NCI-H2081 treated with DMSO at 0.1 percent for 48 hours (cell line): Measurements from ENCODE around the gene MAFF.

Experiments used
- DNase-seq: peaks from one replicate; lab custom pipeline; 2025; lab: John Stamatoyannopoulos, UW

Gene MAFF

GRCh38 chr22:38204784-38205183 is 3.0 kb downstream of the MAFF start:
- no peak for DNase-seq

- no peak for DNase-seq
Measured at GRCh38 chr22:38205261-38206128, 3.7 kb downstream of the MAFF start.

- no peak for DNase-seq
Measured at GRCh38 chr22:38207898-38208432, 6.2 kb downstream of the MAFF start.

- DNase-seq, result no peak
Measured at GRCh38 chr22:38208551-38208968, 6.8 kb downstream of the MAFF start.

- no peak for DNase-seq
Measured at GRCh38 chr22:38211556-38211955, 9.8 kb downstream of the MAFF start.

- no peak for DNase-seq
Measured at GRCh38 chr22:38212442-38212841, 10.6 kb downstream of the MAFF start.

- DNase-seq, result no peak
Measured at GRCh38 chr22:38213319-38213989, 11.7 kb downstream of the MAFF start.

- no peak for DNase-seq
Measured at GRCh38 chr22:38213990-38214301, 12.2 kb downstream of the MAFF start.

GRCh38 chr22:38214302-38215056 is 12.7 kb downstream of the MAFF start:
- DNase-seq, result no peak

- no peak for DNase-seq
Measured at GRCh38 chr22:38215156-38216038, 13.6 kb downstream of the MAFF start.

- no peak for DNase-seq
Measured at GRCh38 chr22:38218661-38219622, 17.1 kb downstream of the MAFF start.

- DNase-seq, result no peak
Measured at GRCh38 chr22:38219632-38220031, 17.8 kb downstream of the MAFF start.

GRCh38 chr22:38220163-38220562 is 18.4 kb downstream of the MAFF start:
- no peak for DNase-seq

GRCh38 chr22:38220653-38221386 is 19.0 kb downstream of the MAFF start:
- DNase-seq, result no peak

GRCh38 chr22:38221407-38221806 is 19.6 kb downstream of the MAFF start:
- DNase-seq, result no peak

GRCh38 chr22:38221908-38222796 is 20.4 kb downstream of the MAFF start:
- no peak for DNase-seq

- DNase-seq, result no peak
Measured at GRCh38 chr22:38222797-38223119, 21.0 kb downstream of the MAFF start.

- DNase-seq, result no peak
Measured at GRCh38 chr22:38223289-38223960, 21.6 kb downstream of the MAFF start.
